ENCODE data around the gene TBC1D1. TPM values are rescaled to one million over a fixed set of nuclear protein-coding genes. Genes with fewer than 3 reads are reported as not detected.

Gene TBC1D1
- total and polyA plus RNA-seq, 2 experiments from 2014 or later = 53.9 to 151 TPM

DNA sequence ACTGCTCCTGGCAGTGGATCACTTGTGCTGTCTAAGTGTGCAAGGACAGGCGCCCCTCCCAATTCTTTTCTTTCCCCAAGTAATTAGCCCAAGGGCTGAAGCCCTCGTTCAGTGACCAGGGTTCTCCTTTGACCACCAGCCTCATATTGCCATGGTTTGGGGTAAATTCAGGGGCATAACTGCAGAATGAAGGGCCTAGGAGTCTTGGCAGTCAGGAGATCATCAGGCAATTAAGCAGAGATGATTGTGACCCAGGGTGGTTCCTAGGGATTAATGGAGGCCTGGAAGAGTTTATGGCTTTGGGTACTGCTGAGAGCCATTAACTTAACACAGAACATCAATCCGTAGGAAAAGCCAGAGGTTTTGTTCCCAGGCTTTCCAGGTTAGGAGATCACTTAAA lies 240.0 kb downstream of the TBC1D1 start:
- DNase-seq (ENCODE audit: low spot score) (no peak), ATAC-seq (no peak)
- no peak overlapping the region for H3K27ac ChIP-seq (ENCODE audit: low read depth)
- H3K27me3 Mint-ChIP-seq (ENCODE audit: insufficient read depth, low read depth, poor library complexity) = peaks cover 34% of the 10 kb centered on the region
- H3K9me3 Mint-ChIP-seq = no peaks in the 10 kb centered on the region; the same call in 2 of the 3 replicates
- H3K4me1 ChIP-seq (ENCODE audit: insufficient read depth) = peaks cover 33% of the 10 kb centered on the region
- H3K4me3 ChIP-seq = no peak overlapping the region
- no peaks in the 10 kb centered on the region for H3F3A ChIP-seq (replicated peaks; ENCODE audit: low read depth)
- 0 out of 2 replicates have a peak, but pooled peaks cover 6% of the 10 kb centered on the region for H3K36me3 ChIP-seq (ENCODE audit: insufficient read depth)
- H3K27me3 ChIP-seq (ENCODE audit: insufficient read depth) = peaks cover 47% of the 10 kb centered on the region
- H4K20me1 ChIP-seq (replicated peaks; ENCODE audit: insufficient read depth) = peaks cover 22% of the 10 kb centered on the region
- H3K4me3 Mint-ChIP-seq = no peak overlapping the region
- no peak overlapping the region for H2AFZ ChIP-seq
- no peak for TF ChIP-seq EZH2 (IDR thresholded peaks at IDR 0.05; ENCODE audit: low read depth, unreplicated experiment)
- no peak for TF ChIP-seq CREB1 (CRISPR knock-in tag; IDR thresholded peaks at IDR 0.05; ENCODE audit: low read depth)
- no peak for TF ChIP-seq JUNB (IDR thresholded peaks at IDR 0.05; ENCODE audit: unreplicated experiment)
- no peak for TF ChIP-seq STAT1 (IDR thresholded peaks at IDR 0.05; ENCODE audit: unreplicated experiment)
- no peak for TF ChIP-seq NANOG (IDR thresholded peaks at IDR 0.05; ENCODE audit: borderline replicate concordance)
- no peak for TF ChIP-seq ZNF114 (CRISPR knock-in tag; IDR thresholded peaks at IDR 0.05)
- TF ChIP-seq, protein P1, sequence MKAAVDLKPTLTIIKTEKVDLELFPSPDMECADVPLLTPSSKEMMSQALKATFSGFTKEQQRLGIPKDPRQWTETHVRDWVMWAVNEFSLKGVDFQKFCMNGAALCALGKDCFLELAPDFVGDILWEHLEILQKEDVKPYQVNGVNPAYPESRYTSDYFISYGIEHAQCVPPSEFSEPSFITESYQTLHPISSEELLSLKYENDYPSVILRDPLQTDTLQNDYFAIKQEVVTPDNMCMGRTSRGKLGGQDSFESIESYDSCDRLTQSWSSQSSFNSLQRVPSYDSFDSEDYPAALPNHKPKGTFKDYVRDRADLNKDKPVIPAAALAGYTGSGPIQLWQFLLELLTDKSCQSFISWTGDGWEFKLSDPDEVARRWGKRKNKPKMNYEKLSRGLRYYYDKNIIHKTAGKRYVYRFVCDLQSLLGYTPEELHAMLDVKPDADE (IDR thresholded peaks at IDR 0.05) = no peak
- TF ChIP-seq EZH2phosphoT487 (IDR thresholded peaks at IDR 0.05; ENCODE audit: unreplicated experiment) = no peak
- TF ChIP-seq, protein P2, sequence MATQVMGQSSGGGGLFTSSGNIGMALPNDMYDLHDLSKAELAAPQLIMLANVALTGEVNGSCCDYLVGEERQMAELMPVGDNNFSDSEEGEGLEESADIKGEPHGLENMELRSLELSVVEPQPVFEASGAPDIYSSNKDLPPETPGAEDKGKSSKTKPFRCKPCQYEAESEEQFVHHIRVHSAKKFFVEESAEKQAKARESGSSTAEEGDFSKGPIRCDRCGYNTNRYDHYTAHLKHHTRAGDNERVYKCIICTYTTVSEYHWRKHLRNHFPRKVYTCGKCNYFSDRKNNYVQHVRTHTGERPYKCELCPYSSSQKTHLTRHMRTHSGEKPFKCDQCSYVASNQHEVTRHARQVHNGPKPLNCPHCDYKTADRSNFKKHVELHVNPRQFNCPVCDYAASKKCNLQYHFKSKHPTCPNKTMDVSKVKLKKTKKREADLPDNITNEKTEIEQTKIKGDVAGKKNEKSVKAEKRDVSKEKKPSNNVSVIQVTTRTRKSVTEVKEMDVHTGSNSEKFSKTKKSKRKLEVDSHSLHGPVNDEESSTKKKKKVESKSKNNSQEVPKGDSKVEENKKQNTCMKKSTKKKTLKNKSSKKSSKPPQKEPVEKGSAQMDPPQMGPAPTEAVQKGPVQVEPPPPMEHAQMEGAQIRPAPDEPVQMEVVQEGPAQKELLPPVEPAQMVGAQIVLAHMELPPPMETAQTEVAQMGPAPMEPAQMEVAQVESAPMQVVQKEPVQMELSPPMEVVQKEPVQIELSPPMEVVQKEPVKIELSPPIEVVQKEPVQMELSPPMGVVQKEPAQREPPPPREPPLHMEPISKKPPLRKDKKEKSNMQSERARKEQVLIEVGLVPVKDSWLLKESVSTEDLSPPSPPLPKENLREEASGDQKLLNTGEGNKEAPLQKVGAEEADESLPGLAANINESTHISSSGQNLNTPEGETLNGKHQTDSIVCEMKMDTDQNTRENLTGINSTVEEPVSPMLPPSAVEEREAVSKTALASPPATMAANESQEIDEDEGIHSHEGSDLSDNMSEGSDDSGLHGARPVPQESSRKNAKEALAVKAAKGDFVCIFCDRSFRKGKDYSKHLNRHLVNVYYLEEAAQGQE (IDR thresholded peaks at IDR 0.05; ENCODE audit: unreplicated experiment) = no peak
- no peak for TF ChIP-seq POLR2AphosphoS5 (IDR thresholded peaks at IDR 0.05; ENCODE audit: low read depth)
- no peak for TF ChIP-seq ZNF331 (CRISPR knock-in tag; IDR thresholded peaks at IDR 0.05; ENCODE audit: low read depth)
- TF ChIP-seq, protein P3, sequence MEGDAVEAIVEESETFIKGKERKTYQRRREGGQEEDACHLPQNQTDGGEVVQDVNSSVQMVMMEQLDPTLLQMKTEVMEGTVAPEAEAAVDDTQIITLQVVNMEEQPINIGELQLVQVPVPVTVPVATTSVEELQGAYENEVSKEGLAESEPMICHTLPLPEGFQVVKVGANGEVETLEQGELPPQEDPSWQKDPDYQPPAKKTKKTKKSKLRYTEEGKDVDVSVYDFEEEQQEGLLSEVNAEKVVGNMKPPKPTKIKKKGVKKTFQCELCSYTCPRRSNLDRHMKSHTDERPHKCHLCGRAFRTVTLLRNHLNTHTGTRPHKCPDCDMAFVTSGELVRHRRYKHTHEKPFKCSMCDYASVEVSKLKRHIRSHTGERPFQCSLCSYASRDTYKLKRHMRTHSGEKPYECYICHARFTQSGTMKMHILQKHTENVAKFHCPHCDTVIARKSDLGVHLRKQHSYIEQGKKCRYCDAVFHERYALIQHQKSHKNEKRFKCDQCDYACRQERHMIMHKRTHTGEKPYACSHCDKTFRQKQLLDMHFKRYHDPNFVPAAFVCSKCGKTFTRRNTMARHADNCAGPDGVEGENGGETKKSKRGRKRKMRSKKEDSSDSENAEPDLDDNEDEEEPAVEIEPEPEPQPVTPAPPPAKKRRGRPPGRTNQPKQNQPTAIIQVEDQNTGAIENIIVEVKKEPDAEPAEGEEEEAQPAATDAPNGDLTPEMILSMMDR (conservative IDR thresholded peaks at IDR 0.05; ENCODE audit: low read depth in 2 of 2) = no peak
- TF ChIP-seq, protein P4, sequence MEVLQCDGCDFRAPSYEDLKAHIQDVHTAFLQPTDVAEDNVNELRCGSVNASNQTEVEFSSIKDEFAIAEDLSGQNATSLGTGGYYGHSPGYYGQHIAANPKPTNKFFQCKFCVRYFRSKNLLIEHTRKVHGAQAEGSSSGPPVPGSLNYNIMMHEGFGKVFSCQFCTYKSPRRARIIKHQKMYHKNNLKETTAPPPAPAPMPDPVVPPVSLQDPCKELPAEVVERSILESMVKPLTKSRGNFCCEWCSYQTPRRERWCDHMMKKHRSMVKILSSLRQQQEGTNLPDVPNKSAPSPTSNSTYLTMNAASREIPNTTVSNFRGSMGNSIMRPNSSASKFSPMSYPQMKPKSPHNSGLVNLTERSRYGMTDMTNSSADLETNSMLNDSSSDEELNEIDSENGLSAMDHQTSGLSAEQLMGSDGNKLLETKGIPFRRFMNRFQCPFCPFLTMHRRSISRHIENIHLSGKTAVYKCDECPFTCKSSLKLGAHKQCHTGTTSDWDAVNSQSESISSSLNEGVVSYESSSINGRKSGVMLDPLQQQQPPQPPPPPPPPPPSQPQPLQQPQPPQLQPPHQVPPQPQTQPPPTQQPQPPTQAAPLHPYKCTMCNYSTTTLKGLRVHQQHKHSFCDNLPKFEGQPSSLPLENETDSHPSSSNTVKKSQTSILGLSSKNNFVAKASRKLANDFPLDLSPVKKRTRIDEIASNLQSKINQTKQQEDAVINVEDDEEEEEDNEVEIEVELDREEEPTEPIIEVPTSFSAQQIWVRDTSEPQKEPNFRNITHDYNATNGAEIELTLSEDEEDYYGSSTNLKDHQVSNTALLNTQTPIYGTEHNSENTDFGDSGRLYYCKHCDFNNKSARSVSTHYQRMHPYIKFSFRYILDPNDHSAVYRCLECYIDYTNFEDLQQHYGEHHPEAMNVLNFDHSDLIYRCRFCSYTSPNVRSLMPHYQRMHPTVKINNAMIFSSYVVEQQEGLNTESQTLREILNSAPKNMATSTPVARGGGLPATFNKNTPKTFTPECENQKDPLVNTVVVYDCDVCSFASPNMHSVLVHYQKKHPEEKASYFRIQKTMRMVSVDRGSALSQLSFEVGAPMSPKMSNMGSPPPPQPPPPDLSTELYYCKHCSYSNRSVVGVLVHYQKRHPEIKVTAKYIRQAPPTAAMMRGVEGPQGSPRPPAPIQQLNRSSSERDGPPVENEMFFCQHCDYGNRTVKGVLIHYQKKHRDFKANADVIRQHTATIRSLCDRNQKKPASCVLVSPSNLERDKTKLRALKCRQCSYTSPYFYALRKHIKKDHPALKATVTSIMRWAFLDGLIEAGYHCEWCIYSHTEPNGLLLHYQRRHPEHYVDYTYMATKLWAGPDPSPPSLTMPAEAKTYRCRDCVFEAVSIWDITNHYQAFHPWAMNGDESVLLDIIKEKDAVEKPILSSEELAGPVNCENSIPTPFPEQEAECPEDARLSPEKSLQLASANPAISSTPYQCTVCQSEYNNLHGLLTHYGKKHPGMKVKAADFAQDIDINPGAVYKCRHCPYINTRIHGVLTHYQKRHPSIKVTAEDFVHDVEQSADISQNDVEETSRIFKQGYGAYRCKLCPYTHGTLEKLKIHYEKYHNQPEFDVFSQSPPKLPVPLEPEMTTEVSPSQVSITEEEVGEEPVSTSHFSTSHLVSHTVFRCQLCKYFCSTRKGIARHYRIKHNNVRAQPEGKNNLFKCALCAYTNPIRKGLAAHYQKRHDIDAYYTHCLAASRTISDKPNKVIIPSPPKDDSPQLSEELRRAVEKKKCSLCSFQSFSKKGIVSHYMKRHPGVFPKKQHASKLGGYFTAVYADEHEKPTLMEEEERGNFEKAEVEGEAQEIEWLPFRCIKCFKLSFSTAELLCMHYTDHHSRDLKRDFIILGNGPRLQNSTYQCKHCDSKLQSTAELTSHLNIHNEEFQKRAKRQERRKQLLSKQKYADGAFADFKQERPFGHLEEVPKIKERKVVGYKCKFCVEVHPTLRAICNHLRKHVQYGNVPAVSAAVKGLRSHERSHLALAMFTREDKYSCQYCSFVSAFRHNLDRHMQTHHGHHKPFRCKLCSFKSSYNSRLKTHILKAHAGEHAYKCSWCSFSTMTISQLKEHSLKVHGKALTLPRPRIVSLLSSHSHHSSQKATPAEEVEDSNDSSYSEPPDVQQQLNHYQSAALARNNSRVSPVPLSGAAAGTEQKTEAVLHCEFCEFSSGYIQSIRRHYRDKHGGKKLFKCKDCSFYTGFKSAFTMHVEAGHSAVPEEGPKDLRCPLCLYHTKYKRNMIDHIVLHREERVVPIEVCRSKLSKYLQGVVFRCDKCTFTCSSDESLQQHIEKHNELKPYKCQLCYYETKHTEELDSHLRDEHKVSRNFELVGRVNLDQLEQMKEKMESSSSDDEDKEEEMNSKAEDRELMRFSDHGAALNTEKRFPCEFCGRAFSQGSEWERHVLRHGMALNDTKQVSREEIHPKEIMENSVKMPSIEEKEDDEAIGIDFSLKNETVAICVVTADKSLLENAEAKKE (CRISPR knock-in tag; IDR thresholded peaks at IDR 0.05) = no peak
- no peak overlapping the region; the same call in 1 of the 2 replicates for H3K4me2 ChIP-seq
- H3K27ac Mint-ChIP-seq = no peak overlapping the region
- H3K9me2 ChIP-seq (ENCODE audit: insufficient read depth) = no peaks in the 10 kb centered on the region
- H3K79me2 ChIP-seq (replicated peaks; ENCODE audit: insufficient read depth) = no peaks in the 10 kb centered on the region
- peaks cover 52% of the 10 kb centered on the region for H3K4me1 Mint-ChIP-seq
- peaks cover 27% of the 10 kb centered on the region for H3K36me3 Mint-ChIP-seq (ENCODE audit: low read depth)

Data from GM23338 (cell line).